IMR-90 (cell line): ENCODE measurements around the gene SPINDOC. TPM values are rescaled to one million over a fixed set of nuclear protein-coding genes. Genes with fewer than 3 reads are reported as not detected.
A peak's percentile ranks its signal among the peaks of the same experiment; 100 is the strongest.

ENCODE experiments used
- ATAC-seq: fragments of 200-7000 bp; cut with Tn5 transposase; 2 replicates; pipeline ENCODE4 v1.9.1; 2020; ENCODE audit warnings: low read depth, mild to moderate bottlenecking, moderate library complexity
- BruUV-seq: library from RNA; stranded (reverse); fragments of 400-500 nt; replicated peaks from 2 replicates; lab custom pipeline; 2021; lab: Mats Ljungman, UMichigan
- CTCF ChIA-PET: fragments of 300-600 bp; formaldehyde crosslinking; extraction: SDS; loops from one replicate; lab custom pipeline; 2021; ENCODE audit warnings: antibody characterized with exemption; lab: Yijun Ruan, JAX
- POLR2A ChIA-PET: fragments of 300-600 bp; sonication (Branson Sonifier 250); formaldehyde crosslinking; loops from one replicate; lab custom pipeline; 2022; ENCODE audit warnings: antibody characterized with exemption; ENCODE audit not compliant: unreplicated experiment; lab: Charles Lee
- DNase-seq: peaks from one replicate; pipeline ENCODE4 v3.0.0; 2013
- H2AFZ ChIP-seq: replicated peaks from 2 replicates; pipeline ENCODE3; 2013; ENCODE audit warnings: low read length, mild to moderate bottlenecking; ENCODE audit not compliant: poor library complexity
- H2AK5ac ChIP-seq: 2 replicates; pipeline ENCODE4 v1.6.1; 2013; ENCODE audit warnings: low read depth, low read length, inconsistent platforms
- H2AK9ac ChIP-seq: replicated peaks from 2 replicates; pipeline ENCODE3; 2013; ENCODE audit warnings: mild to moderate bottlenecking, low read depth, low read length, moderate library complexity; ENCODE audit not compliant: poor library complexity
- H2BK120ac ChIP-seq: 2 replicates; pipeline ENCODE4 v1.6.1; 2013; ENCODE audit warnings: low read depth, low read length, inconsistent platforms
- H2BK15ac ChIP-seq: 3 replicates; pipeline ENCODE4 v1.6.1; 2013; ENCODE audit warnings: low read depth, low read length, inconsistent platforms
- H2BK20ac ChIP-seq: 2 replicates; pipeline ENCODE4 v1.6.1; 2013; ENCODE audit warnings: low read depth, mild to moderate bottlenecking, inconsistent platforms, low read length, moderate library complexity
- H2BK5ac ChIP-seq: 2 replicates; pipeline ENCODE4 v1.6.1; 2013; ENCODE audit warnings: mild to moderate bottlenecking, low read depth, low read length, inconsistent platforms; ENCODE audit not compliant: poor library complexity, severe bottlenecking
- H3K14ac ChIP-seq: replicated peaks from 2 replicates; pipeline ENCODE4 v1.6.1; 2013; ENCODE audit warnings: low read depth, low read length, inconsistent platforms
- H3K18ac ChIP-seq: 2 replicates; pipeline ENCODE4 v1.6.1; 2013; ENCODE audit warnings: low read depth, low read length, control low read depth
- H3K23ac ChIP-seq: 2 replicates; pipeline ENCODE4 v1.6.1; 2013; ENCODE audit warnings: low read depth, low read length, inconsistent platforms
- H3K27ac ChIP-seq: 2 replicates; pipeline ENCODE4 v1.5.1; 2013; ENCODE audit warnings: mild to moderate bottlenecking, control low read depth, low read length; ENCODE audit not compliant: insufficient read depth
- H3K27me3 ChIP-seq: 2 replicates; pipeline ENCODE4 v1.6.1; 2013; ENCODE audit warnings: low read length; ENCODE audit not compliant: control insufficient read depth, insufficient read depth
- H3K36me3 ChIP-seq: 2 replicates; pipeline ENCODE4 v1.6.1; 2013; ENCODE audit warnings: low read length, mixed read lengths; ENCODE audit not compliant: control insufficient read depth, insufficient read depth
- H3K4ac ChIP-seq: 2 replicates; pipeline ENCODE4 v1.6.1; 2013; ENCODE audit warnings: low read depth, low read length, inconsistent platforms
- H3K4me1 ChIP-seq: 2 replicates; pipeline ENCODE4 v1.6.1; 2013; ENCODE audit warnings: low read length, mixed read lengths; ENCODE audit not compliant: control insufficient read depth, insufficient read depth
- H3K4me2 ChIP-seq: 2 replicates; pipeline ENCODE4 v1.6.1; 2013; ENCODE audit warnings: low read depth, mild to moderate bottlenecking, control low read depth, low read length, moderate library complexity
- H3K4me3 ChIP-seq: 2 replicates; pipeline ENCODE4 v1.5.1; 2013; ENCODE audit warnings: low read depth, mild to moderate bottlenecking, control low read depth, low read length, moderate library complexity; ENCODE audit not compliant: insufficient read depth
- H3K56ac ChIP-seq: 2 replicates; pipeline ENCODE4 v1.6.1; 2013; ENCODE audit warnings: low read length, inconsistent platforms; ENCODE audit not compliant: insufficient read depth; ENCODE audit errors: extremely low read depth
- H3K79me1 ChIP-seq, 2 experiments: 2 replicates each; pipeline ENCODE4 v1.6.1; 2013; ENCODE audit warnings: low read length in 2 of 2, inconsistent platforms in 1 of 2, low read depth in 1 of 2
- H3K9ac ChIP-seq: 2 replicates; pipeline ENCODE4 v1.6.1; 2013; ENCODE audit warnings: low read depth, low read length, control low read depth
- H3K9me1 ChIP-seq: 2 replicates; pipeline ENCODE4 v1.6.1; 2013; ENCODE audit warnings: low read length, inconsistent platforms; ENCODE audit not compliant: insufficient read depth
- H3K9me3 ChIP-seq: 2 replicates; pipeline ENCODE4 v1.6.1; 2013; ENCODE audit warnings: low read length; ENCODE audit not compliant: control insufficient read depth, insufficient read depth
- H4K20me1 ChIP-seq: 2 replicates; pipeline ENCODE4 v1.6.1; 2013; ENCODE audit warnings: low read length, inconsistent platforms; ENCODE audit not compliant: insufficient read depth
- H4K5ac ChIP-seq: 2 replicates; pipeline ENCODE4 v1.6.1; 2013; ENCODE audit warnings: mild to moderate bottlenecking, low read depth, low read length, control low read depth
- H4K8ac ChIP-seq, 2 experiments: 2 replicates each; pipeline ENCODE4 v1.6.1; 2013; ENCODE audit warnings: low read depth in 2 of 2, low read length in 2 of 2, control low read depth in 1 of 2, inconsistent platforms in 1 of 2
- H4K91ac ChIP-seq: 2 replicates; pipeline ENCODE4 v1.6.1; 2013; ENCODE audit warnings: low read depth, low read length, inconsistent platforms; ENCODE audit not compliant: insufficient read depth
- BHLHE40 ChIP-seq: fragments of 150-350 bp; IDR thresholded peaks from 2 replicates; pipeline ENCODE4 v1.6.1; 2016; ENCODE audit warnings: mild to moderate bottlenecking, low read depth, low read length
- MAFK ChIP-seq: IDR thresholded peaks from 2 replicates; pipeline ENCODE4 v1.6.1; 2012; ENCODE audit warnings: low read depth, low read length, improper control_type of control experiment
- MXI1 ChIP-seq: IDR thresholded peaks from 2 replicates; pipeline ENCODE4 v1.6.1; 2012; ENCODE audit warnings: low read depth, mild to moderate bottlenecking, low read length, moderate library complexity, borderline replicate concordance
- NFE2L2 ChIP-seq: fragments of 150-350 bp; IDR thresholded peaks from 2 replicates; pipeline ENCODE4 v1.6.1; 2016; ENCODE audit warnings: low read depth, mild to moderate bottlenecking, low read length
- RFX5 ChIP-seq: IDR thresholded peaks from 2 replicates; pipeline ENCODE4 v1.8.0; 2012; ENCODE audit warnings: low read depth, mild to moderate bottlenecking, low read length, moderate library complexity
- SMC3 ChIP-seq: fragments of 150-350 bp; IDR thresholded peaks from 2 replicates; pipeline ENCODE4 v1.6.1; 2016; ENCODE audit warnings: low read depth, mild to moderate bottlenecking, antibody characterized with exemption, low read length, moderate library complexity
- WGBS, 2 experiments: methylation state at CpG; one replicate each; pipeline versions ENCODE4 v1.1.5 to v1.1.7; 2013; ENCODE audit warnings: missing lambda C conversion rate in 2 of 2; ENCODE audit not compliant: insufficient read length in 1 of 2; ENCODE audit errors: extremely low coverage in 2 of 2; 5-methylcytosine and 5-hydroxymethylcytosine counted together
- dilution Hi-C: fragments of 300-500 bp; cut with HindIII; formaldehyde crosslinking; loops from one replicate; pipeline ENCODE4 v1.14.3; 2018; ENCODE audit warnings: low sequenced_read_pairs; ENCODE audit not compliant: unreplicated experiment
- in situ Hi-C: fragments of 300-500 bp; cut with MboI; formaldehyde crosslinking; loops from 3 replicates; pipeline ENCODE4 v1.14.3; 2019; ENCODE audit warnings: low sequenced_read_pairs, inconsistent platforms, mixed read lengths
- intact Hi-C: fragments of 100-400 bp; cut with micrococcal nuclease; formaldehyde crosslinking; loops from 2 replicates; pipeline ENCODE4 v1.10.0; 2022
- polyA plus RNA-seq, 3 experiments: library from polyadenylated mRNA; depleted of rRNA; stranded (reverse); fragments of >200 nt; gene quantifications; 2 replicates each; pipeline ENCODE4 v1.2.3, GENCODE V29; 2012; ENCODE audit warnings: low replicate concordance in 1 of 3
- total RNA-seq: library from RNA; depleted of rRNA; stranded (reverse); fragments of >200 nt; gene quantifications from 2 replicates; pipeline ENCODE4 v1.2.3, GENCODE V29; 2012

The SPINDOC gene
- total and polyA plus RNA-seq, 2 of the 4 experiments (the other 2 are of a cell fraction): 10.0 to 29.9 TPM

GRCh38 chr11:63779039-63779438, 34.2 kb upstream of the SPINDOC start:
- CTCF ChIA-PET: no interaction called here
- no CpG with 5 or more reads among the region's 2 CpGs for WGBS, 2 experiments

More at GRCh38 chr11:63779039-63779438, 34.2 kb upstream of the SPINDOC start:
- no peaks in the 10 kb centered on the region for H3K36me3 ChIP-seq
- H4K20me1 ChIP-seq: no peaks in the 10 kb centered on the region
- no peak overlapping the region for H2BK5ac ChIP-seq
- intact Hi-C loops (no loop called here), dilution Hi-C loops (no loop called here), in situ Hi-C loops (no loop called here)
- H3K4me3 ChIP-seq: no peak overlapping the region
- H3K27ac ChIP-seq: no peak overlapping the region
- BruUV-seq: no TSS peak
- H3K18ac ChIP-seq: no peak overlapping the region
- no peak overlapping the region for H2BK120ac ChIP-seq
- no peaks in the 10 kb centered on the region for H3K9me1 ChIP-seq
- H3K14ac ChIP-seq: no peak overlapping the region
- no peak overlapping the region for H3K23ac ChIP-seq
- ATAC-seq: peak; percentile 77
- POLR2A ChIA-PET: interaction anchor here (0.6 kb wide), 1 partner anchor 165 kb away, joined by 8 read pairs; no protein-coding TSS in a partner anchor
- peaks cover 2% of the 10 kb centered on the region; the same call in 1 of the 2 replicates for H3K4me1 ChIP-seq
- H3K4ac ChIP-seq: no peak overlapping the region
- TF ChIP-seq MXI1: no peak
- no peak for TF ChIP-seq SMC3
- no peak for TF ChIP-seq NFE2L2
- no peak for TF ChIP-seq MAFK
- no peak for TF ChIP-seq RFX5
- no peak for TF ChIP-seq BHLHE40
- no peak overlapping the region for H4K91ac ChIP-seq
- H2BK15ac ChIP-seq: no peak overlapping the region
- no peak overlapping the region for H3K4me2 ChIP-seq
- no peak for DNase-seq
- H3K56ac ChIP-seq: no peak overlapping the region
- no peak overlapping the region for H2AFZ ChIP-seq
- H2AK9ac ChIP-seq: no peak overlapping the region
- H4K5ac ChIP-seq: no peak overlapping the region
- no peak overlapping the region for H2BK20ac ChIP-seq
- H3K9me3 ChIP-seq: no peaks in the 10 kb centered on the region
- H4K8ac ChIP-seq: no peak overlapping the region
- H3K79me1 ChIP-seq: no peaks in the 10 kb centered on the region
- H3K27me3 ChIP-seq: no peaks in the 10 kb centered on the region; the same call in 1 of the 2 replicates
- no peak overlapping the region for H3K9ac ChIP-seq
- no peak overlapping the region for H2AK5ac ChIP-seq
